ENCODE results near the gene TSGA10.
"Not testable (repeated sequence)": the region's sequence is repeated elsewhere in the genome, so short reads cannot be mapped to it uniquely, and the experiment has no call there.

The TSGA10 gene

DNA sequence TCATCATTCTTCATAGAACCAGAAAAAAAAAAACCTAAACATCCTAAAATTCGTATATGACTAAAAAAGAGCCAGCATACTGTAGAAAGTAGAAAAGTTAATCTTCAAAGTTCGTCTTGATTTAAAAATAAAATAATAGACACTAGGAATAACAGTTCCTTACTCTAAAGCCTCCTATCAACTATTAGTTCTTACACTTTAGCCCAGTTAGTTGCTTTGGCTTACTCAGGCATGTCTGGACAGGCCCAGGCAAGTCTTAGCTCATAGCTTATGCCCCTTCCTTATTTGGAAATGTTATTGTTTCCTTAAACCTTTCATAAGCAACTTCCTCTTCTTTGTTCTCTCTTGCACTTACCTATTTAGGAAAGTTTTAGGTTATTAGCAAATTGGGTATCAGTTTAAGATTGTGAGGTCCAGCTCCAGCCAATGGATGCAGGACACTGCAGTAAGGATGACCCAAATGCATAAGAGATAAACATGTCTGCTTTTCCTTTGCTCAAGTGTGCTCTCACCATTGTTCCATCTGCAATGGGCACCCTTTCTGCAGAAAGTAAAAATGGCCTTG lies 113.9 kb downstream of the TSGA10 start:
- H3K4me1 ChIP-seq (ENCODE audit: control insufficient read depth, low read depth, low read length); H3K36me3 ChIP-seq (ENCODE audit: control insufficient read depth, low read depth, low read length); H3K9me3 ChIP-seq (ENCODE audit: control insufficient read depth, low read depth, low read length); H3K4me3 ChIP-seq (ENCODE audit: low read length); H3K9ac ChIP-seq (ENCODE audit: low read length); H3K27me3 ChIP-seq (ENCODE audit: control insufficient read depth, insufficient read depth, low read length); H3K27ac ChIP-seq (ENCODE audit: low read length): not testable (repeated sequence)

GRCh38 chr2:99035920-99036319 lies 118.8 kb downstream of the TSGA10 start:
- H3K36me3 ChIP-seq (ENCODE audit: control insufficient read depth, low read depth, low read length), result no peaks in the 10 kb centered on the region
- no peaks in the 10 kb centered on the region for H3K9me3 ChIP-seq (ENCODE audit: control insufficient read depth, low read depth, low read length)
- no peak overlapping the region for H3K4me3 ChIP-seq (ENCODE audit: low read length)
- H3K4me1 ChIP-seq (ENCODE audit: control insufficient read depth, low read depth, low read length), result no peaks in the 10 kb centered on the region
- H3K9ac ChIP-seq (ENCODE audit: low read length), result no peak overlapping the region
- H3K27me3 ChIP-seq (ENCODE audit: control insufficient read depth, insufficient read depth, low read length), result no peaks in the 10 kb centered on the region
- no peak overlapping the region for H3K27ac ChIP-seq (ENCODE audit: low read length)

- Histone ChIP-seq H3K9me3 (ENCODE audit: control insufficient read depth, low read depth, low read length) (no peaks in the 10 kb centered on the region), H3K27ac (ENCODE audit: low read length) (no peak overlapping the region), H3K27me3 (ENCODE audit: control insufficient read depth, insufficient read depth, low read length) (no peaks in the 10 kb centered on the region), H3K4me1 (ENCODE audit: control insufficient read depth, low read depth, low read length) (no peaks in the 10 kb centered on the region), H3K9ac (ENCODE audit: low read length) (no peak overlapping the region), H3K36me3 (ENCODE audit: control insufficient read depth, low read depth, low read length) (no peaks in the 10 kb centered on the region), H3K4me3 (ENCODE audit: low read length) (no peak overlapping the region)
Observed at GRCh38 chr2:99032786-99033185, 122.0 kb downstream of the TSGA10 start.

- Histone ChIP-seq H3K9ac (ENCODE audit: low read length) (no peak overlapping the region), H3K36me3 (ENCODE audit: control insufficient read depth, low read depth, low read length) (no peaks in the 10 kb centered on the region), H3K4me3 (ENCODE audit: low read length) (no peak overlapping the region), H3K27me3 (ENCODE audit: control insufficient read depth, insufficient read depth, low read length) (no peaks in the 10 kb centered on the region), H3K9me3 (ENCODE audit: control insufficient read depth, low read depth, low read length) (no peaks in the 10 kb centered on the region), H3K27ac (ENCODE audit: low read length) (no peak overlapping the region), H3K4me1 (ENCODE audit: control insufficient read depth, low read depth, low read length) (no peaks in the 10 kb centered on the region)
Observed at GRCh38 chr2:99032001-99032400, 122.7 kb downstream of the TSGA10 start.

DNA sequence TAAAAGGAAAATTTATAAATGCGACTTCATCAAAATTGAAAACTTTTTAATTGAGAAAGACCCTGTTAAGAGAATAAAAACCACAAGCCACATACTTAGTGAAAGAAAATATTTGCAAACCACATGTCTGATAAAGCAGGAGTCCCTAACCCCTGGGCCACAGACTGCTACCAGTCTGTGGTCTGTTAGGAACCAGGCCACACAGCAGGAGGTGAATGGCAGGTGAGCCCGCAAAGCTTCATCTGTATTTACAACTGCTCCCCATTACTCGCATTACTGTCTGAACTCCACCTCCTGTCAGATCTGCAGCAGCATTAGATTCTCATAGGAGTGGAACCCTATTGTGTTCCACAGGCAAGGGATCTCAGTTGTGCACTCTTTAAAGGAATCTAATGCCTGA lies 123.3 kb downstream of the TSGA10 start:
- H3K27me3 ChIP-seq (ENCODE audit: control insufficient read depth, insufficient read depth, low read length), result no peaks in the 10 kb centered on the region
- H3K9ac ChIP-seq (ENCODE audit: low read length), result no peak overlapping the region
- no peaks in the 10 kb centered on the region for H3K36me3 ChIP-seq (ENCODE audit: control insufficient read depth, low read depth, low read length)
- H3K4me1 ChIP-seq (ENCODE audit: control insufficient read depth, low read depth, low read length), result no peaks in the 10 kb centered on the region
- no peak overlapping the region for H3K27ac ChIP-seq (ENCODE audit: low read length)
- no peak overlapping the region for H3K4me3 ChIP-seq (ENCODE audit: low read length)
- H3K9me3 ChIP-seq (ENCODE audit: control insufficient read depth, low read depth, low read length), result no peaks in the 10 kb centered on the region

DNA sequence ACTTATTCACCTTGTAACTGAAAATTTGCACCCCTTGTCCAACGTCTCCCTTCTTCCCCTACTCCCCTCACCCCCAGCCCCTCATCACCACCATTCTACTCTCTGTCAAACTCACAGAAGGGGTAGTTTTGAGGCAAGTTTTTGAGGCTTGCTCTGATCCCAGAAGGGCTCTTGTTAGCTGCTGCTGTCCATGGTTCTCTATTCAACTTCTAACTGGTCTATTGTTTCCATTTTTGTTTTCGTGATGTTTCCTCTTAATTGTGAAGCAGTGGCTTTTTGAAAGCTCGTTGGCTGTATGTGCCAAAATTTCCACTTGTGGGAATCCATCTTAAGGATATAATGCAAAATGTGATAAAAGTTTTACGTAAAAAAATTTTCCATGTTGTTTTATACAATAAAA lies 126.2 kb downstream of the TSGA10 start:
- Histone ChIP-seq H3K36me3 (ENCODE audit: control insufficient read depth, low read depth, low read length) (no peaks in the 10 kb centered on the region), H3K27me3 (ENCODE audit: control insufficient read depth, insufficient read depth, low read length) (no peaks in the 10 kb centered on the region), H3K9ac (ENCODE audit: low read length) (no peak overlapping the region), H3K4me1 (ENCODE audit: control insufficient read depth, low read depth, low read length) (no peaks in the 10 kb centered on the region), H3K27ac (ENCODE audit: low read length) (no peak overlapping the region), H3K4me3 (ENCODE audit: low read length) (no peak overlapping the region), H3K9me3 (ENCODE audit: control insufficient read depth, low read depth, low read length) (no peaks in the 10 kb centered on the region)

DNA sequence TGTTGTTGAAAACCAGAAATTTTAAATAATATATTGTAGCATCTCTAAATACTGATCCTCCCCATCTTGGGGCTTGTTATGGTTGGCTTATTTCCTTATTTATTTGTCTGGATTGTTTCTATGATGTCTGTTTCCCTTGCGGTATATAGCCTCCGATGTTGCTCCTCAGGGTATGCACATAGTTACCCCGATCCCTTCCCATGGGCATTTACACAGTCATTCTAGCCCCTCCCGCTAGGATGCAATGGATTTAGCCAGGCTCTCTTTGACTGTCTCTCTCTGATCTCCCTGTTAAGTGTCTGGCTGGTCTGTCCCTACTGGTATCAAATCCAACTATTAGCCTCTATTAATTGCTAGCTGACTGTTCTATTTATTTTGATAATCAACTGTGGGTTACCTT lies 126.9 kb downstream of the TSGA10 start:
- no peaks in the 10 kb centered on the region for H3K4me1 ChIP-seq (ENCODE audit: control insufficient read depth, low read depth, low read length)
- no peaks in the 10 kb centered on the region for H3K9me3 ChIP-seq (ENCODE audit: control insufficient read depth, low read depth, low read length)
- no peak overlapping the region for H3K27ac ChIP-seq (ENCODE audit: low read length)
- H3K27me3 ChIP-seq (ENCODE audit: control insufficient read depth, insufficient read depth, low read length), result no peaks in the 10 kb centered on the region
- no peak overlapping the region for H3K9ac ChIP-seq (ENCODE audit: low read length)
- no peaks in the 10 kb centered on the region for H3K36me3 ChIP-seq (ENCODE audit: control insufficient read depth, low read depth, low read length)
- no peak overlapping the region for H3K4me3 ChIP-seq (ENCODE audit: low read length)

- Histone ChIP-seq H3K27ac (ENCODE audit: low read length) (no peak overlapping the region), H3K4me1 (ENCODE audit: control insufficient read depth, low read depth, low read length) (no peaks in the 10 kb centered on the region), H3K9ac (ENCODE audit: low read length) (no peak overlapping the region), H3K27me3 (ENCODE audit: control insufficient read depth, insufficient read depth, low read length) (no peaks in the 10 kb centered on the region), H3K9me3 (ENCODE audit: control insufficient read depth, low read depth, low read length) (peaks cover 7% of the 10 kb centered on the region), H3K4me3 (ENCODE audit: low read length) (no peak overlapping the region), H3K36me3 (ENCODE audit: control insufficient read depth, low read depth, low read length) (no peaks in the 10 kb centered on the region)
Observed at GRCh38 chr2:99000708-99001107, 154.0 kb downstream of the TSGA10 start.

DNA sequence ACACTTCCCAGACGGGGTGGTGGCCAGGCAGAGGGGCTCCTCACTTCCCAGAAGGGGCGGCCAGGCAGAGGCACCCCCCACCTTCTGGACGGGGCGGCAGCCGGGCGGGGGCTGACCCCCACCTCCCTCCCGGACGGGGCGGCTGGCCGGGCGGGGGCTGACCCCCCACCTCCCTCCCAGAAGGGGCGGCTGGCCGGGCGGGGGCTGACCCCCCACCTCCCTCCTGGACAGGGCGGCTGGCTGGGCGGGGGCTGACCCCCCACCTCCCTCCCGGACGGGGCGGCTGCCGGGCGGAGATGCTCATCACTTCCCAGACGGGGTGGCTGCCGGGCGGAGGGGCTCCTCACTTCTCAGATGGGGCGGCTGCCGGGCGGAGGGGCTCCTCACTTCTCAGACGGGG lies 166.0 kb downstream of the TSGA10 start:
- H3K36me3 ChIP-seq (ENCODE audit: control insufficient read depth, low read depth, low read length); H3K27ac ChIP-seq (ENCODE audit: low read length); H3K4me1 ChIP-seq (ENCODE audit: control insufficient read depth, low read depth, low read length): not testable (repeated sequence)

GRCh38 chr2:98985905-98986666 lies 168.7 kb downstream of the TSGA10 start:
- Histone ChIP-seq H3K9me3 (ENCODE audit: control insufficient read depth, low read depth, low read length) (no peaks in the 10 kb centered on the region), H3K36me3 (ENCODE audit: control insufficient read depth, low read depth, low read length) (no peaks in the 10 kb centered on the region), H3K27ac (ENCODE audit: low read length) (no peak overlapping the region), H3K4me1 (ENCODE audit: control insufficient read depth, low read depth, low read length) (no peaks in the 10 kb centered on the region), H3K9ac (ENCODE audit: low read length) (no peak overlapping the region), H3K4me3 (ENCODE audit: low read length) (no peak overlapping the region), H3K27me3 (ENCODE audit: control insufficient read depth, insufficient read depth, low read length) (no peaks in the 10 kb centered on the region)

More for the DNA sequence above, 166.0 kb downstream of the TSGA10 start:
- H3K9ac ChIP-seq (ENCODE audit: low read length); H3K4me3 ChIP-seq (ENCODE audit: low read length); H3K27me3 ChIP-seq (ENCODE audit: control insufficient read depth, insufficient read depth, low read length); H3K9me3 ChIP-seq (ENCODE audit: control insufficient read depth, low read depth, low read length): not testable (repeated sequence)

- Histone ChIP-seq H3K4me3 (ENCODE audit: low read length) (no peak overlapping the region), H3K9ac (ENCODE audit: low read length) (no peak overlapping the region), H3K4me1 (ENCODE audit: control insufficient read depth, low read depth, low read length) (no peaks in the 10 kb centered on the region), H3K36me3 (ENCODE audit: control insufficient read depth, low read depth, low read length) (no peaks in the 10 kb centered on the region), H3K9me3 (ENCODE audit: control insufficient read depth, low read depth, low read length) (peaks cover 21% of the 10 kb centered on the region), H3K27me3 (ENCODE audit: control insufficient read depth, insufficient read depth, low read length) (no peaks in the 10 kb centered on the region), H3K27ac (ENCODE audit: low read length) (no peak overlapping the region)
Observed at GRCh38 chr2:98975611-98976010, 179.1 kb downstream of the TSGA10 start.

DNA sequence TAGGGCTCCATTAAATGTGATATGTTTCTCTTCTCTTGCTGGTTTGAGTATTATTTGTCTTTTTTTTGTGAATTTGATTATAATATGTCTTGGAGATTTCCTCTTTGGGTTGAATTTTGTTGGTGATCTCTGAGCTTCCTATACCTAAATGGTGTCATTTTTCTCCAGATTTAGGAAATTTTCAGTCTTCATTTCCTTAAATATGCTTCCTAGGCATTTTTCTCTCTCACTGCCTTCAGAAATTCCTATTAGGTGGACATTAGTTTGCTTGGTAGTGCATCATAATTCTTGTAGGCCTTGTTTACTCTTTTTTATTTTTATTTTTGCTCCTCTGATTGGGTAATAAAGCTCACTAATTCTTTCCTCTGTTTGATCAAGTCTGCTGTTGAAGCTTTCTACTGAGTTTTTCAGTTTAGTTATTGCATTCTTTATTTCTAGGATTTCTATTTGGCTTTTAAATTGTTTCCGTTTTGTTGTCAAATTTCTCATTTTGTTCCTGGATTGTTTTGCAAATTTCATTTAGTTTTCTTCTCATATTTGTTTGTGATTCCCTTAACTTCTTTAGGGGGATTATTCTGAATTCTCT lies 182.1 kb downstream of the TSGA10 start:
- Histone ChIP-seq H3K36me3 (ENCODE audit: control insufficient read depth, low read depth, low read length) (no peaks in the 10 kb centered on the region), H3K27ac (ENCODE audit: low read length) (no peak overlapping the region), H3K4me1 (ENCODE audit: control insufficient read depth, low read depth, low read length) (no peaks in the 10 kb centered on the region), H3K27me3 (ENCODE audit: control insufficient read depth, insufficient read depth, low read length) (no peaks in the 10 kb centered on the region), H3K9ac (ENCODE audit: low read length) (no peak overlapping the region), H3K9me3 (ENCODE audit: control insufficient read depth, low read depth, low read length) (peaks cover 29% of the 10 kb centered on the region), H3K4me3 (ENCODE audit: low read length) (no peak overlapping the region)

All from iPS-18a (cell line).